Astrocyte (in vitro differentiated cells and primary cell): ENCODE measurements around the gene FTO. TPM values are rescaled to one million over a fixed set of nuclear protein-coding genes. Genes with fewer than 3 reads are reported as not detected.

Experiments
- DNase-seq: peaks from one replicate; pipeline ENCODE4 v3.0.0-alpha.2; 2010; ENCODE audit warnings: low read depth
- FAIRE-seq: peaks from 2 replicates; lab custom pipeline; 2011; peaks lifted over from hg19 to GRCh38; lab: Jason Lieb, UNC
- H2AFZ ChIP-seq: 2 replicates; pipeline ENCODE4 v1.6.0; 2012; ENCODE audit warnings: low read depth, low read length, inconsistent platforms
- H3K27ac ChIP-seq: 2 replicates; pipeline ENCODE4 v1.5.1; 2011; ENCODE audit warnings: low read depth, low read length, inconsistent platforms
- H3K27me3 ChIP-seq: 2 replicates; pipeline ENCODE4 v1.6.0; 2011; ENCODE audit warnings: low read length, inconsistent platforms; ENCODE audit not compliant: insufficient read depth
- H3K36me3 ChIP-seq: 2 replicates; pipeline ENCODE4 v1.5.1; 2011; ENCODE audit warnings: low read length, inconsistent platforms; ENCODE audit not compliant: insufficient read depth
- H3K4me1 ChIP-seq: 2 replicates; pipeline ENCODE4 v1.5.1; 2011; ENCODE audit warnings: low read length, inconsistent platforms; ENCODE audit not compliant: insufficient read depth
- H3K4me2 ChIP-seq: 2 replicates; pipeline ENCODE4 v1.6.0; 2012; ENCODE audit warnings: low read length, inconsistent platforms
- H3K4me3 ChIP-seq: 2 replicates; pipeline ENCODE4 v1.5.1; 2011; ENCODE audit warnings: low read depth, mild to moderate bottlenecking, low read length, inconsistent platforms; ENCODE audit not compliant: insufficient read depth
- H3K79me2 ChIP-seq: 2 replicates; pipeline ENCODE4 v1.6.0; 2012; ENCODE audit warnings: mild to moderate bottlenecking, low read length, inconsistent platforms; ENCODE audit not compliant: insufficient read depth
- H3K9ac ChIP-seq: 2 replicates; pipeline ENCODE4 v1.6.0; 2012; ENCODE audit warnings: mild to moderate bottlenecking, low read length, inconsistent platforms
- H3K9me3 ChIP-seq: 2 replicates; pipeline ENCODE4 v1.5.1; 2012; ENCODE audit warnings: low read depth, mild to moderate bottlenecking, low read length, inconsistent platforms; ENCODE audit not compliant: insufficient read depth
- H4K20me1 ChIP-seq: 2 replicates; pipeline ENCODE4 v1.6.0; 2012; ENCODE audit warnings: low read length, inconsistent platforms; ENCODE audit not compliant: insufficient read depth
- H3K27ac Mint-ChIP-seq: one replicate; pipeline ENCODE4 v1.8.0; 2021; ENCODE audit warnings: mild to moderate bottlenecking, mixed read lengths; ENCODE audit not compliant: unreplicated experiment
- H3K27me3 Mint-ChIP-seq: one replicate; pipeline ENCODE4 v1.8.0; 2021; ENCODE audit warnings: low read depth, mixed read lengths; ENCODE audit not compliant: unreplicated experiment
- H3K36me3 Mint-ChIP-seq: one replicate; pipeline ENCODE4 v1.8.0; 2021; ENCODE audit warnings: low read depth, mixed read lengths; ENCODE audit not compliant: unreplicated experiment
- H3K4me1 Mint-ChIP-seq: one replicate; pipeline ENCODE4 v1.8.0; 2021; ENCODE audit warnings: low read depth, mixed read lengths; ENCODE audit not compliant: unreplicated experiment
- H3K4me3 Mint-ChIP-seq: one replicate; pipeline ENCODE4 v1.8.0; 2021; ENCODE audit warnings: mild to moderate bottlenecking, moderate library complexity, mixed read lengths; ENCODE audit not compliant: unreplicated experiment
- H3K9me3 Mint-ChIP-seq: one replicate; pipeline ENCODE4 v1.8.0; 2021; ENCODE audit warnings: mild to moderate bottlenecking, mixed read lengths; ENCODE audit not compliant: unreplicated experiment
- CTCF ChIP-seq: IDR thresholded peaks from 2 replicates; pipeline ENCODE4 v1.5.1; 2011; ENCODE audit warnings: low read depth, mild to moderate bottlenecking, inconsistent platforms, low read length, moderate library complexity; ENCODE audit not compliant: insufficient read depth
- EZH2 ChIP-seq: IDR thresholded peaks from 2 replicates; pipeline ENCODE4 v1.6.1; 2012; ENCODE audit warnings: mild to moderate bottlenecking, low read length, inconsistent platforms; ENCODE audit not compliant: insufficient read depth
- total RNA-seq: library from RNA; stranded (reverse); gene quantifications from 2 replicates; pipeline ENCODE4 v1.2.1, GENCODE V29; 2021

The FTO gene
- total RNA-seq, 1 donor from 2014 or later = 73.1 TPM

- TF ChIP-seq EZH2 = no peak
- TF ChIP-seq CTCF = no peak
- Histone ChIP-seq H3K27me3 (no peaks in the 10 kb centered on the region), H3K4me3 (no peak overlapping the region), H3K27ac (no peak overlapping the region), H3K36me3 (no peaks in the 10 kb centered on the region), H3K9me3 (no peaks in the 10 kb centered on the region), H3K79me2 (no peaks in the 10 kb centered on the region), H3K4me2 (no peak overlapping the region), H3K4me1 (no peaks in the 10 kb centered on the region), H3K9ac (no peak overlapping the region), H4K20me1 (no peaks in the 10 kb centered on the region), H2AFZ (no peak overlapping the region)
- H3K4me1 Mint-ChIP-seq = peaks cover 6% of the 10 kb centered on the region
- H3K4me3 Mint-ChIP-seq = no peak overlapping the region
- FAIRE-seq = no peak
- H3K9me3 Mint-ChIP-seq = peaks cover 16% of the 10 kb centered on the region
- H3K27me3 Mint-ChIP-seq = peaks cover 7% of the 10 kb centered on the region
- H3K27ac Mint-ChIP-seq = no peak overlapping the region
- no peak for DNase-seq
- no peaks in the 10 kb centered on the region for H3K36me3 Mint-ChIP-seq
Observed at GRCh38 chr16:54163197-54163843, 459.4 kb downstream of the FTO start.

- Histone ChIP-seq H3K27ac (no peak overlapping the region), H4K20me1 (no peaks in the 10 kb centered on the region), H3K9me3 (no peaks in the 10 kb centered on the region), H2AFZ (no peak overlapping the region), H3K4me1 (no peaks in the 10 kb centered on the region), H3K79me2 (no peaks in the 10 kb centered on the region), H3K36me3 (no peaks in the 10 kb centered on the region), H3K4me2 (no peak overlapping the region), H3K9ac (no peak overlapping the region), H3K27me3 (no peaks in the 10 kb centered on the region), H3K4me3 (no peak overlapping the region)
- FAIRE-seq = no peak
- DNase-seq = no peak
- TF ChIP-seq CTCF = no peak
- no peak for TF ChIP-seq EZH2
- Mint-ChIP-seq H3K4me3 (no peak overlapping the region), H3K27ac (no peak overlapping the region), H3K27me3 (peaks cover 9% of the 10 kb centered on the region), H3K9me3 (peaks cover 11% of the 10 kb centered on the region), H3K36me3 (no peaks in the 10 kb centered on the region), H3K4me1 (peaks cover 6% of the 10 kb centered on the region)
Observed at GRCh38 chr16:54164789-54165173, 460.8 kb downstream of the FTO start.

GRCh38 chr16:54165174-54165911, 461.4 kb downstream of the FTO start:
- Histone ChIP-seq H3K27ac (no peak overlapping the region), H3K79me2 (no peaks in the 10 kb centered on the region), H3K9me3 (no peaks in the 10 kb centered on the region), H3K9ac (no peak overlapping the region), H3K36me3 (no peaks in the 10 kb centered on the region), H3K27me3 (no peaks in the 10 kb centered on the region), H3K4me3 (no peak overlapping the region), H4K20me1 (no peaks in the 10 kb centered on the region), H2AFZ (no peak overlapping the region), H3K4me2 (no peak overlapping the region), H3K4me1 (no peaks in the 10 kb centered on the region)
- Mint-ChIP-seq H3K9me3 (peaks cover 11% of the 10 kb centered on the region), H3K27ac (no peak overlapping the region), H3K4me1 (peaks cover 6% of the 10 kb centered on the region), H3K36me3 (no peaks in the 10 kb centered on the region), H3K4me3 (no peak overlapping the region), H3K27me3 (peaks cover 8% of the 10 kb centered on the region)
- TF ChIP-seq EZH2 = no peak
- no peak for TF ChIP-seq CTCF
- no peak for DNase-seq
- no peak for FAIRE-seq
